H1 (cell line): Measurements from ENCODE around the gene PSMC4. TPM values are rescaled to one million over a fixed set of nuclear protein-coding genes. Genes with fewer than 3 reads are reported as not detected.

Experiments
- CTCF ChIA-PET: fragments of 300-600 bp; sonication (Branson Sonifier 250); formaldehyde crosslinking; loops from one replicate; lab custom pipeline; 2021; ENCODE audit not compliant: partially characterized antibody; lab: Charles Lee
- POLR2A ChIA-PET: fragments of 300-600 bp; sonication (Branson Sonifier 250); formaldehyde crosslinking; loops from one replicate; lab custom pipeline; 2021; ENCODE audit warnings: inconsistent platforms; ENCODE audit not compliant: partially characterized antibody; lab: Charles Lee
- DNase-seq, 2 experiments: peaks; one replicate each; pipeline versions ENCODE4 v3.0.0 to v3.0.0-alpha.2; 2010 to 2022; ENCODE audit warnings: low spot score in 2 of 2, low read depth in 1 of 2, mixed read lengths in 1 of 2
- FAIRE-seq: peaks from 2 replicates; lab custom pipeline; 2011; peaks lifted over from hg19 to GRCh38; lab: Jason Lieb, UNC
- H2AFZ ChIP-seq: 2 replicates; pipeline ENCODE4 v1.8.1; 2012; ENCODE audit warnings: low read length, inconsistent platforms
- H2AK5ac ChIP-seq: 2 replicates; pipeline ENCODE4 v1.6.1; 2013; ENCODE audit warnings: low read depth, low read length
- H2BK120ac ChIP-seq: replicated peaks from 2 replicates; pipeline ENCODE3; 2013; ENCODE audit warnings: low read depth, low read length, inconsistent platforms
- H2BK12ac ChIP-seq: 2 replicates; pipeline ENCODE4 v1.6.1; 2013; ENCODE audit warnings: low read depth, low read length
- H2BK15ac ChIP-seq: 2 replicates; pipeline ENCODE4 v1.6.1; 2013; ENCODE audit warnings: low read length
- H2BK20ac ChIP-seq: 2 replicates; pipeline ENCODE4 v1.6.1; 2013; ENCODE audit warnings: low read length
- H2BK5ac ChIP-seq: 2 replicates; pipeline ENCODE4 v1.6.1; 2013; ENCODE audit warnings: low read depth, low read length
- H3K14ac ChIP-seq: 2 replicates; pipeline ENCODE4 v1.6.1; 2013; ENCODE audit warnings: inconsistent platforms; ENCODE audit not compliant: insufficient read length
- H3K18ac ChIP-seq: 2 replicates; pipeline ENCODE4 v1.6.1; 2013; ENCODE audit warnings: low read length; ENCODE audit errors: extremely low read depth
- H3K23ac ChIP-seq: 2 replicates; pipeline ENCODE4 v1.6.1; 2013; ENCODE audit warnings: inconsistent platforms; ENCODE audit not compliant: insufficient read length
- H3K23me2 ChIP-seq: 2 replicates; pipeline ENCODE4 v1.6.1; 2013; ENCODE audit warnings: low read depth, low read length
- H3K27ac ChIP-seq: 2 replicates; pipeline ENCODE4 v1.6.1; 2011; ENCODE audit warnings: low read depth, low read length, inconsistent platforms
- H3K27me3 ChIP-seq, 4 experiments: replicated peaks in 1 of 4; 1 replicate in 1 of 4; 2 replicates in 3 of 4; pipeline versions ENCODE4 v1.6.1 to v1.8.1; 2011 to 2013; ENCODE audit warnings: low read length in 3 of 4, mild to moderate bottlenecking in 3 of 4, inconsistent platforms in 2 of 4, mixed read lengths in 2 of 4, moderate library complexity in 1 of 4; ENCODE audit not compliant: control insufficient read depth in 3 of 4, insufficient read depth in 3 of 4; ENCODE audit errors: extremely low read depth in 1 of 4
- H3K36me3 ChIP-seq, 4 experiments: 2 replicates each; pipeline versions ENCODE4 v1.6.1 to v1.8.1; 2011 to 2013; ENCODE audit warnings: mild to moderate bottlenecking in 4 of 4, low read length in 3 of 4, moderate library complexity in 2 of 4, control low read depth in 1 of 4, inconsistent platforms in 1 of 4; ENCODE audit not compliant: insufficient read depth in 4 of 4, control insufficient read depth in 2 of 4
- H3K4ac ChIP-seq: replicated peaks from 2 replicates; pipeline ENCODE3; 2013; ENCODE audit warnings: low read length, low read depth, mixed read lengths, inconsistent platforms; ENCODE audit not compliant: insufficient read length
- H3K4me1 ChIP-seq, 4 experiments: replicated peaks in 1 of 4; 1 replicate in 1 of 4; 2 replicates in 3 of 4; pipeline versions ENCODE4 v1.6.1 to v1.8.1; 2011 to 2013; ENCODE audit warnings: low read length in 3 of 4, inconsistent platforms in 2 of 4, mixed read lengths in 1 of 4; ENCODE audit not compliant: insufficient read depth in 4 of 4, control insufficient read depth in 3 of 4
- H3K4me2 ChIP-seq, 2 experiments: 2 replicates each; pipeline versions ENCODE4 v1.6.1 to v1.8.1; 2011 to 2013; ENCODE audit warnings: low read depth in 2 of 2, low read length in 2 of 2, control low read depth in 1 of 2, inconsistent platforms in 1 of 2, mild to moderate bottlenecking in 1 of 2; ENCODE audit not compliant: insufficient read depth in 1 of 2
- H3K4me3 ChIP-seq, 4 experiments: fragments of 200-600, 300-600 bp in 1 of 4; sonication (generic), shearing (Covaris generic), sonication (Bioruptor Twin) in 1 of 4; 2 replicates each; pipeline versions ENCODE4 v1.5.1 to v1.8.1; 2011 to 2016; ENCODE audit warnings: low read length in 4 of 4, low read depth in 3 of 4, control low read depth in 2 of 4, inconsistent platforms in 2 of 4, mild to moderate bottlenecking in 2 of 4, mixed read lengths in 1 of 4, moderate library complexity in 1 of 4; ENCODE audit not compliant: insufficient read depth in 2 of 4; ENCODE audit errors: extremely low read depth in 1 of 4
- H3K56ac ChIP-seq: replicated peaks from 2 replicates; pipeline ENCODE3; 2013; ENCODE audit warnings: low read depth, mild to moderate bottlenecking, mixed read lengths, low read length, inconsistent platforms; ENCODE audit not compliant: insufficient read length
- H3K79me1 ChIP-seq: 2 replicates; pipeline ENCODE4 v1.6.1; 2013; ENCODE audit warnings: low read depth, low read length, control low read depth
- H3K79me2 ChIP-seq, 2 experiments: 2 replicates each; pipeline versions ENCODE4 v1.6.1 to v1.8.1; 2012 to 2013; ENCODE audit warnings: low read length in 2 of 2, mild to moderate bottlenecking in 2 of 2, inconsistent platforms in 1 of 2; ENCODE audit not compliant: insufficient read depth in 2 of 2, control insufficient read depth in 1 of 2
- H3K9ac ChIP-seq, 4 experiments: replicated peaks in 1 of 4; 1 replicate in 1 of 4; 2 replicates in 3 of 4; pipeline versions ENCODE4 v1.6.1 to v1.8.1; 2011 to 2013; ENCODE audit warnings: low read depth in 3 of 4, low read length in 3 of 4, control low read depth in 2 of 4, mild to moderate bottlenecking in 2 of 4, moderate library complexity in 2 of 4, inconsistent platforms in 1 of 4; ENCODE audit errors: extremely low read depth in 1 of 4
- H3K9me3 ChIP-seq, 2 experiments: 2 replicates each; pipeline versions ENCODE4 v1.6.1 to v1.8.1; 2012 to 2013; ENCODE audit warnings: mild to moderate bottlenecking in 2 of 2, moderate library complexity in 2 of 2, control low read depth in 1 of 2, inconsistent platforms in 1 of 2, low read depth in 1 of 2, low read length in 1 of 2, mixed read lengths in 1 of 2; ENCODE audit not compliant: insufficient read depth in 2 of 2
- H4K20me1 ChIP-seq, 2 experiments: replicated peaks in 1 of 2; 2 replicates each; pipeline versions ENCODE3 to v1.8.1; 2011 to 2013; ENCODE audit warnings: inconsistent platforms in 2 of 2, low read length in 2 of 2, mild to moderate bottlenecking in 1 of 2; ENCODE audit not compliant: insufficient read depth in 2 of 2, control insufficient read depth in 1 of 2
- H4K5ac ChIP-seq: 2 replicates; pipeline ENCODE4 v1.6.1; 2013; ENCODE audit warnings: low read length, low read depth, mixed read lengths, inconsistent platforms; ENCODE audit not compliant: insufficient read length
- H4K8ac ChIP-seq: 2 replicates; pipeline ENCODE4 v1.8.0; 2013; ENCODE audit warnings: mild to moderate bottlenecking, moderate library complexity, low read length, inconsistent platforms; ENCODE audit not compliant: insufficient read depth; ENCODE audit errors: extremely low read depth
- H4K91ac ChIP-seq: replicated peaks from 2 replicates; pipeline ENCODE3; 2013; ENCODE audit warnings: low read length, mixed read lengths, inconsistent platforms; ENCODE audit not compliant: insufficient read length
- KDM5A ChIP-seq: fragments of 200-600 bp; IDR thresholded peaks from 2 replicates; pipeline ENCODE4 v1.7.1; 2012; ENCODE audit warnings: mild to moderate bottlenecking, low read length, inconsistent platforms, mixed read lengths
- WGBS, 2 experiments: shearing (Covaris generic) in 1 of 2; methylation state at CpG; one replicate each; pipeline versions ENCODE4 v1.1.6 to v1.1.7; 2013 to 2015; ENCODE audit warnings: low lambda C conversion rate in 2 of 2, mixed read lengths in 2 of 2, inconsistent platforms in 1 of 2, low coverage in 1 of 2, missing lambda C conversion rate in 1 of 2; ENCODE audit not compliant: insufficient replicate concordance in 2 of 2, insufficient coverage in 1 of 2, insufficient read length in 1 of 2; ENCODE audit errors: extremely low coverage in 1 of 2, missing lambda C conversion rate in 1 of 2; 5-methylcytosine and 5-hydroxymethylcytosine counted together
- polyA plus RNA-seq, 7 experiments: library from polyadenylated mRNA; depleted of rRNA in 3 of 7; stranded (reverse) in 5 of 7; unstranded in 2 of 7; fragments of >200 nt in 5 of 7; fragments of 200-250 nt in 2 of 7; gene quantifications; 1 replicate in 5 of 7; 2 replicates in 1 of 7; 4 replicates in 1 of 7; pipeline versions ENCODE4 v1.2.1 to v1.2.3, GENCODE V29; 2011 to 2013; ENCODE audit warnings: missing spikeins in 2 of 7, mixed read lengths in 2 of 7
- total RNA-seq: library from RNA; stranded (reverse); fragmentation: NEBNext Ultra II Directional; extraction: Animal tissue kit (Norgen Biotek cat#: 25700); gene quantifications from 2 replicates; pipeline ENCODE4 v1.2.1, GENCODE V29; 2021

Gene PSMC4
- total and polyA plus RNA-seq, 2 of the 8 experiments (the other 6 are each of a cell fraction or from before 2014, with no cell fraction given): 116 to 126 TPM

DNA sequence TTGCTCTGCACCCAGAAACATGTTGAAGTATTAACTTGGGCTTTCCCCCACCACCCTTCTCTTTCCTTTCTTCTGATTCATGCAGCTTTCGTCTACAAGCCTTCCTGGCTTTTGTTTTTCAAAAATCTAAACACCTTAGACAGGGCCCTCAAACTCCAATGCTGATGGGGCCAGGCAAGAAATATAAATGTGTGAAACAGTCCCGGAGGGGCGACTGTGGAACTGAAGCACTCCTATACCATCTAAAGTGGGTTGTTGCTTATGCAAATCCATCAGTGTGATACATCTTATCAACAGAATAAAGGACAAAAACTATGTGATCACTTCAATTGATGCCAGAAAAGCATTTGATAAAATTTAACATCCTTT is 42.6 kb upstream of the PSMC4 start:
- H3K36me3 ChIP-seq: no peaks in the 10 kb centered on the region
- ChIA-PET POLR2A (interaction anchor here (1.4 kb wide), 1 partner anchor 41 kb away, joined by 3 read pairs; no protein-coding TSS in a partner anchor), CTCF (interaction anchor here (1.0 to 2.1 kb wide), 2 partner anchors 9 to 13 kb away, joined by 3 to 7 read pairs; no protein-coding TSS in a partner anchor)
- no peak overlapping the region for H3K4me2 ChIP-seq
- TF ChIP-seq KDM5A: no peak
- no peak overlapping the region for H2BK15ac ChIP-seq
- H3K9ac ChIP-seq: no peak overlapping the region
- H3K27ac ChIP-seq: no peak overlapping the region
- no peaks in the 10 kb centered on the region for H3K23me2 ChIP-seq
- H4K91ac ChIP-seq: no peak overlapping the region
- no peak overlapping the region for H2AFZ ChIP-seq
- DNase-seq: no peak
- H3K9me3 ChIP-seq: no peaks in the 10 kb centered on the region
- no peaks in the 10 kb centered on the region for H3K27me3 ChIP-seq
- H3K79me1 ChIP-seq: no peaks in the 10 kb centered on the region
- no peak overlapping the region for H2BK20ac ChIP-seq
- H3K4me1 ChIP-seq: no peaks in the 10 kb centered on the region
- H4K8ac ChIP-seq: no peak overlapping the region
- no peak overlapping the region for H3K4ac ChIP-seq
- H4K20me1 ChIP-seq: no peaks in the 10 kb centered on the region
- no peak overlapping the region for H3K18ac ChIP-seq
- H3K4me3 ChIP-seq: no peak overlapping the region
- H3K23ac ChIP-seq: no peak overlapping the region
- FAIRE-seq: no peak
- H4K5ac ChIP-seq: no peak overlapping the region
- H3K79me2 ChIP-seq: no peaks in the 10 kb centered on the region
- H3K14ac ChIP-seq: no peak overlapping the region
- no peak overlapping the region for H2BK12ac ChIP-seq
- no peak overlapping the region for H2AK5ac ChIP-seq
- H3K56ac ChIP-seq: no peak overlapping the region
- no peak overlapping the region for H2BK5ac ChIP-seq
- WGBS, 2 experiments: 87% methylated on average over 3 of the region's 3 CpGs; no CpG with 5 or more reads in 1 of the 2 experiments
- H2BK120ac ChIP-seq: no peak overlapping the region
